HG03108 (cell line): ENCODE measurements around the gene MAN2A1.

Experiments used
- ATAC-seq: cut with Tn5 transposase; IDR thresholded peaks from one replicate; pipeline ENCODE4 v1.9.1; 2021; ENCODE audit warnings: moderate library complexity; ENCODE audit not compliant: unreplicated experiment

MAN2A1 gene

GRCh38 chr5:109678447-109678846 lies 11.3 kb upstream of the MAN2A1 start:
- no peak for ATAC-seq

GRCh38 chr5:109681763-109682162 lies 8.0 kb upstream of the MAN2A1 start:
- ATAC-seq = no peak

- no peak for ATAC-seq
These were observed 7.3 kb upstream of the MAN2A1 start for GRCh38 chr5:109682383-109682782.

GRCh38 chr5:109685916-109686315 lies 3.8 kb upstream of the MAN2A1 start:
- ATAC-seq = no peak

- ATAC-seq = no peak
These were observed 1.1 kb upstream of the MAN2A1 start for GRCh38 chr5:109688630-109688969.

GRCh38 chr5:109688970-109689739 lies 572 bp upstream of the MAN2A1 start:
- peak; percentile 69 for ATAC-seq

GRCh38 chr5:109690242-109690974 lies 681 bp downstream of the MAN2A1 start:
- ATAC-seq = peak; percentile 13

GRCh38 chr5:109690975-109691574 lies 1.3 kb downstream of the MAN2A1 start:
- ATAC-seq = peak; percentile 17

GRCh38 chr5:109691996-109692395 lies 2.3 kb downstream of the MAN2A1 start:
- ATAC-seq = no peak

GRCh38 chr5:109692852-109693251 lies 3.1 kb downstream of the MAN2A1 start:
- ATAC-seq = no peak

GRCh38 chr5:109693535-109694400 lies 4.0 kb downstream of the MAN2A1 start:
- ATAC-seq = no peak

- no peak for ATAC-seq
These were observed 4.7 kb downstream of the MAN2A1 start for GRCh38 chr5:109694451-109694891.

GRCh38 chr5:109695005-109695926 lies 5.5 kb downstream of the MAN2A1 start:
- peak; percentile 48 for ATAC-seq

- ATAC-seq = no peak
These were observed 7.6 kb downstream of the MAN2A1 start for GRCh38 chr5:109697339-109697738.

- no peak for ATAC-seq
These were observed 10.9 kb downstream of the MAN2A1 start for GRCh38 chr5:109700516-109701153.

GRCh38 chr5:109701252-109701651 lies 11.5 kb downstream of the MAN2A1 start:
- ATAC-seq = no peak

- no peak for ATAC-seq
These were observed 12.1 kb downstream of the MAN2A1 start for GRCh38 chr5:109701792-109702191.

GRCh38 chr5:109703166-109703565 lies 13.4 kb downstream of the MAN2A1 start:
- no peak for ATAC-seq

GRCh38 chr5:109703829-109704228 lies 14.1 kb downstream of the MAN2A1 start:
- ATAC-seq = no peak
